ENCODE data around the gene USP3.

Gene USP3

GRCh38 chr15:63507878-63508818, 3.8 kb downstream of the USP3 start:
- H3K27me3 ChIP-seq (ENCODE audit: control insufficient read depth in 3 of 3, insufficient read depth in 3 of 3, low read depth in 1 of 3, low read length in 3 of 3) = peaks cover 0 to 8% (median 0%) of the 10 kb centered on the region in 3 experiments
- DNase-seq (ENCODE audit: low spot score) = no peak
- H2BK120ac ChIP-seq (ENCODE audit: low read depth, low read length) = no peak overlapping the region
- no peak overlapping the region for H2BK15ac ChIP-seq (ENCODE audit: low read length)
- no peak overlapping the region for H2AK5ac ChIP-seq (ENCODE audit: low read depth, low read length)
- H3K14ac ChIP-seq (ENCODE audit: low read length) = no peak overlapping the region
- H2BK5ac ChIP-seq (ENCODE audit: low read length) = no peak overlapping the region
- H3K36me3 ChIP-seq (replicated peaks in 1 of 2; ENCODE audit: control insufficient read depth in 2 of 2, insufficient read depth in 2 of 2, low read length in 2 of 2) = no peaks in the 10 kb centered on the region
- H3K4me1 ChIP-seq (ENCODE audit: control insufficient read depth in 2 of 2, insufficient read depth in 1 of 2, low read depth in 1 of 2, low read length in 2 of 2) = peaks cover 7 to 42% of the 10 kb centered on the region in 2 donors
- H3K9me3 ChIP-seq (replicated peaks in 1 of 2; ENCODE audit: control insufficient read depth in 2 of 2, insufficient read depth in 1 of 2, low read depth in 1 of 2, low read length in 2 of 2) = no peaks in the 10 kb centered on the region
- no peak overlapping the region for H3K4me3 ChIP-seq (ENCODE audit: low read length in 2 of 2)
- H2AFZ ChIP-seq (ENCODE audit: low read length) = no peak overlapping the region
- H3K18ac ChIP-seq (ENCODE audit: low read length) = no peak overlapping the region
- no CpG with 5 or more reads among the region's 2 CpGs for WGBS, 2 donors (ENCODE audit: extremely low coverage in 2 of 2, insufficient read length in 2 of 2, insufficient replicate concordance in 1 of 2)
- H3K4me2 ChIP-seq (ENCODE audit: insufficient read depth, low read length, poor library complexity, severe bottlenecking) = no peak overlapping the region
- H3K27ac ChIP-seq (replicated peaks; ENCODE audit: low read length) = no peak overlapping the region
- H4K8ac ChIP-seq (ENCODE audit: low read depth, low read length) = no peak overlapping the region
- peaks cover 3% of the 10 kb centered on the region for H3K79me1 ChIP-seq (ENCODE audit: low read depth, low read length)
- no peak overlapping the region for H3K23ac ChIP-seq (ENCODE audit: low read depth, low read length, poor library complexity)
- H3K4ac ChIP-seq (ENCODE audit: low read length) = no peak overlapping the region
- H3K9ac ChIP-seq (ENCODE audit: low read depth, low read length, poor library complexity) = no peak overlapping the region
- no peak overlapping the region for H4K91ac ChIP-seq (ENCODE audit: low read depth, low read length, poor library complexity)
- H2BK12ac ChIP-seq (ENCODE audit: low read length) = no peak overlapping the region

GRCh38 chr15:63509056-63509954, 4.9 kb downstream of the USP3 start:
- H3K4ac ChIP-seq (ENCODE audit: low read length) = no peak overlapping the region
- H3K23ac ChIP-seq (ENCODE audit: low read depth, low read length, poor library complexity) = no peak overlapping the region
- WGBS, 2 donors (ENCODE audit: extremely low coverage in 2 of 2, insufficient read length in 2 of 2, insufficient replicate concordance in 1 of 2) = no CpG with 5 or more reads among the region's 6 CpGs
- H2BK12ac ChIP-seq (ENCODE audit: low read length) = no peak overlapping the region
- H3K4me1 ChIP-seq (ENCODE audit: control insufficient read depth in 2 of 2, insufficient read depth in 1 of 2, low read depth in 1 of 2, low read length in 2 of 2) = peaks cover 2 to 37% of the 10 kb centered on the region in 2 donors
- H3K36me3 ChIP-seq (replicated peaks in 1 of 2; ENCODE audit: control insufficient read depth in 2 of 2, insufficient read depth in 2 of 2, low read length in 2 of 2) = no peaks in the 10 kb centered on the region
- no peak overlapping the region for H2BK120ac ChIP-seq (ENCODE audit: low read depth, low read length)
- no peak for DNase-seq (ENCODE audit: low spot score)
- no peaks in the 10 kb centered on the region for H3K9me3 ChIP-seq (replicated peaks in 1 of 2; ENCODE audit: control insufficient read depth in 2 of 2, insufficient read depth in 1 of 2, low read depth in 1 of 2, low read length in 2 of 2)
- no peak overlapping the region for H4K91ac ChIP-seq (ENCODE audit: low read depth, low read length, poor library complexity)
- H3K14ac ChIP-seq (ENCODE audit: low read length) = no peak overlapping the region
- no peaks in the 10 kb centered on the region for H3K27me3 ChIP-seq (ENCODE audit: control insufficient read depth in 3 of 3, insufficient read depth in 3 of 3, low read depth in 1 of 3, low read length in 3 of 3)
- no peak overlapping the region for H3K4me2 ChIP-seq (ENCODE audit: insufficient read depth, low read length, poor library complexity, severe bottlenecking)
- no peak overlapping the region for H2BK15ac ChIP-seq (ENCODE audit: low read length)
- H3K9ac ChIP-seq (ENCODE audit: low read depth, low read length, poor library complexity) = no peak overlapping the region
- no peak overlapping the region for H3K4me3 ChIP-seq (ENCODE audit: low read length in 2 of 2)
- peaks cover 3% of the 10 kb centered on the region for H3K79me1 ChIP-seq (ENCODE audit: low read depth, low read length)
- no peak overlapping the region for H2BK5ac ChIP-seq (ENCODE audit: low read length)
- H2AFZ ChIP-seq (ENCODE audit: low read length) = no peak overlapping the region
- no peak overlapping the region for H3K18ac ChIP-seq (ENCODE audit: low read length)
- no peak overlapping the region for H4K8ac ChIP-seq (ENCODE audit: low read depth, low read length)
- H3K27ac ChIP-seq (replicated peaks; ENCODE audit: low read length) = no peak overlapping the region
- H2AK5ac ChIP-seq (ENCODE audit: low read depth, low read length) = no peak overlapping the region

GRCh38 chr15:63509955-63510940, 5.9 kb downstream of the USP3 start:
- no peak overlapping the region for H2BK15ac ChIP-seq (ENCODE audit: low read length)
- DNase-seq (ENCODE audit: low spot score) = no peak
- no peak overlapping the region for H3K18ac ChIP-seq (ENCODE audit: low read length)
- H3K9ac ChIP-seq (ENCODE audit: low read depth, low read length, poor library complexity) = no peak overlapping the region
- H2AK5ac ChIP-seq (ENCODE audit: low read depth, low read length) = no peak overlapping the region
- no peaks in the 10 kb centered on the region for H3K9me3 ChIP-seq (replicated peaks in 1 of 2; ENCODE audit: control insufficient read depth in 2 of 2, insufficient read depth in 1 of 2, low read depth in 1 of 2, low read length in 2 of 2)
- no peaks in the 10 kb centered on the region for H3K79me1 ChIP-seq (ENCODE audit: low read depth, low read length)
- no peak overlapping the region for H3K4ac ChIP-seq (ENCODE audit: low read length)
- H3K27me3 ChIP-seq (ENCODE audit: control insufficient read depth in 3 of 3, insufficient read depth in 3 of 3, low read depth in 1 of 3, low read length in 3 of 3) = no peaks in the 10 kb centered on the region
- H3K36me3 ChIP-seq (replicated peaks in 1 of 2; ENCODE audit: control insufficient read depth in 2 of 2, insufficient read depth in 2 of 2, low read length in 2 of 2) = no peaks in the 10 kb centered on the region
- no peak overlapping the region for H3K23ac ChIP-seq (ENCODE audit: low read depth, low read length, poor library complexity)
- H4K8ac ChIP-seq (ENCODE audit: low read depth, low read length) = no peak overlapping the region
- H2BK5ac ChIP-seq (ENCODE audit: low read length) = no peak overlapping the region
- no peak overlapping the region for H2BK12ac ChIP-seq (ENCODE audit: low read length)
- H3K14ac ChIP-seq (ENCODE audit: low read length) = no peak overlapping the region
- H2AFZ ChIP-seq (ENCODE audit: low read length) = no peak overlapping the region
- H3K4me3 ChIP-seq (ENCODE audit: low read length in 2 of 2) = no peak overlapping the region
- WGBS, 2 donors (ENCODE audit: extremely low coverage in 2 of 2, insufficient read length in 2 of 2, insufficient replicate concordance in 1 of 2) = no CpG with 5 or more reads among the region's 5 CpGs
- peaks cover 2 to 37% of the 10 kb centered on the region in 2 donors for H3K4me1 ChIP-seq (ENCODE audit: control insufficient read depth in 2 of 2, insufficient read depth in 1 of 2, low read depth in 1 of 2, low read length in 2 of 2)
- no peak overlapping the region for H3K27ac ChIP-seq (replicated peaks; ENCODE audit: low read length)
- no peak overlapping the region for H4K91ac ChIP-seq (ENCODE audit: low read depth, low read length, poor library complexity)
- H2BK120ac ChIP-seq (ENCODE audit: low read depth, low read length) = no peak overlapping the region
- H3K4me2 ChIP-seq (ENCODE audit: insufficient read depth, low read length, poor library complexity, severe bottlenecking) = no peak overlapping the region
